Neural cell (in vitro differentiated cells): ENCODE data around the gene HHIPL1.

Experiments
- CTCF ChIP-seq: fragments of 450-650 bp; IDR thresholded peaks from 2 replicates; pipeline ENCODE4 v1.5.1; 2014; ENCODE audit warnings: antibody characterized with exemption, mild to moderate bottlenecking, moderate library complexity; ENCODE audit not compliant: poor library complexity, severe bottlenecking
- EP300 ChIP-seq: fragments of 450-650 bp; conservative IDR thresholded peaks from 2 replicates; pipeline ENCODE4 v1.6.1; 2014; ENCODE audit warnings: antibody characterized with exemption, mild to moderate bottlenecking, moderate library complexity; ENCODE audit not compliant: poor library complexity, severe bottlenecking
- EZH2 ChIP-seq: fragments of 200-600, 300-800 bp; shearing (Covaris generic), sonication (generic); IDR thresholded peaks from 2 replicates; pipeline ENCODE4 v1.6.1; 2014; ENCODE audit warnings: antibody characterized with exemption, low read length, borderline replicate concordance, mild to moderate bottlenecking; ENCODE audit not compliant: insufficient read depth, poor library complexity, severe bottlenecking
- MXI1 ChIP-seq: fragments of 450-650 bp; conservative IDR thresholded peaks from 2 replicates; pipeline ENCODE4 v1.6.1; 2014; ENCODE audit warnings: antibody characterized with exemption, mild to moderate bottlenecking; ENCODE audit not compliant: poor library complexity, severe bottlenecking
- POLR2AphosphoS5 ChIP-seq: IDR thresholded peaks from 2 replicates; pipeline ENCODE4 v1.6.1; 2012
- RAD21 ChIP-seq: fragments of 450-650 bp; conservative IDR thresholded peaks from 2 replicates; pipeline ENCODE4 v1.6.1; 2014; ENCODE audit warnings: antibody characterized with exemption, mild to moderate bottlenecking, moderate library complexity
- REST ChIP-seq: IDR thresholded peaks from 2 replicates; pipeline ENCODE4 v1.6.1; 2012; ENCODE audit warnings: borderline replicate concordance
- SMC3 ChIP-seq: fragments of 450-650 bp; conservative IDR thresholded peaks from 2 replicates; pipeline ENCODE4 v1.6.1; 2014; ENCODE audit warnings: antibody characterized with exemption, mild to moderate bottlenecking, moderate library complexity; ENCODE audit not compliant: poor library complexity
- TAF1 ChIP-seq: IDR thresholded peaks from 2 replicates; pipeline ENCODE4 v1.6.1; 2012; ENCODE audit warnings: low read depth

- TF ChIP-seq EZH2 (no peak), RAD21 (no peak), CTCF (no peak), POLR2AphosphoS5 (no peak), EP300 (no peak), SMC3 (no peak), REST (no peak), TAF1 (no peak), MXI1 (no peak)
Observed at GRCh38 chr14:99701260-99701659, 56.3 kb downstream of the HHIPL1 start.
